OCI-LY7 (cell line): Measurements from ENCODE around the gene SERINC1.

ENCODE experiments used
- CTCF ChIP-seq: fragments of 200-600 bp; sonication (generic); conservative IDR thresholded peaks from 2 replicates; pipeline ENCODE4 v1.5.1; 2014; ENCODE audit warnings: mild to moderate bottlenecking, antibody characterized with exemption, low read length, moderate library complexity, mixed read lengths
- EZH2phosphoT487 ChIP-seq: fragments of 200-600 bp; sonication (generic); IDR thresholded peaks from 2 replicates; pipeline ENCODE4 v1.6.1; 2018; ENCODE audit warnings: low read depth, borderline replicate concordance, mild to moderate bottlenecking, mixed run types, antibody characterized with exemption, low read length, moderate library complexity, mixed read lengths

GRCh38 chr6:122426597-122426996 lies 45.0 kb downstream of the SERINC1 start:
- TF ChIP-seq CTCF: no peak
- no peak for TF ChIP-seq EZH2phosphoT487
